Panc1 (cell line): ENCODE measurements around the gene GDPD5. TPM values are rescaled to one million over a fixed set of nuclear protein-coding genes. Genes with fewer than 3 reads are reported as not detected.

Source experiments
- ATAC-seq: fragments of 200-7000 bp; cut with Tn5 transposase; 2 replicates; pipeline ENCODE4 v1.9.1; 2020; ENCODE audit warnings: mild to moderate bottlenecking, moderate library complexity
- BruUV-seq: library from RNA; stranded (reverse); fragments of 400-500 nt; replicated peaks from 2 replicates; lab custom pipeline; 2021; lab: Mats Ljungman, UMichigan
- CTCF ChIA-PET: fragments of 300-600 bp; sonication (Branson Sonifier 250); formaldehyde crosslinking; loops from one replicate; lab custom pipeline; 2022; ENCODE audit warnings: antibody characterized with exemption; lab: Charles Lee
- POLR2A ChIA-PET: fragments of 300-600 bp; sonication (Branson Sonifier 250); formaldehyde crosslinking; loops from one replicate; lab custom pipeline; 2022; ENCODE audit warnings: antibody characterized with exemption; lab: Charles Lee
- DNase-seq: peaks from one replicate; pipeline ENCODE4 v3.0.0-alpha.2; 2010; ENCODE audit warnings: low read depth, low spot score
- H3K27ac ChIP-seq: 2 replicates; pipeline ENCODE4 v1.5.1; 2011; ENCODE audit warnings: mild to moderate bottlenecking, low read length, inconsistent platforms
- H3K27me3 ChIP-seq: fragments of 200-500 bp; sonication (Bioruptor generic); 2 replicates; pipeline ENCODE4 v1.6.0; 2014; ENCODE audit warnings: low read length, inconsistent platforms; ENCODE audit not compliant: control insufficient read depth, insufficient read depth
- H3K36me3 ChIP-seq: fragments of 200-500 bp; sonication (Bioruptor generic); 2 replicates; pipeline ENCODE4 v1.5.1; 2014; ENCODE audit warnings: inconsistent platforms, mild to moderate bottlenecking, low read length, moderate library complexity; ENCODE audit not compliant: control insufficient read depth, insufficient read depth
- H3K4me1 ChIP-seq: 2 replicates; pipeline ENCODE4 v1.5.1; 2011; ENCODE audit warnings: inconsistent platforms, mild to moderate bottlenecking, low read length, moderate library complexity; ENCODE audit not compliant: control insufficient read depth, insufficient read depth
- H3K4me3 ChIP-seq, 2 experiments: 2 replicates each; pipeline ENCODE4 v1.5.1; 2011 to 2012; ENCODE audit warnings: low read depth in 2 of 2, low read length in 2 of 2, mild to moderate bottlenecking in 2 of 2, inconsistent platforms in 1 of 2, moderate library complexity in 1 of 2
- H3K9me3 ChIP-seq: fragments of 200-500 bp; sonication (Bioruptor generic); 2 replicates; pipeline ENCODE4 v1.5.1; 2014; ENCODE audit warnings: low read depth, mild to moderate bottlenecking, inconsistent platforms, low read length, moderate library complexity; ENCODE audit not compliant: control insufficient read depth, insufficient read depth
- CTCF ChIP-seq: fragments of 450-650 bp; IDR thresholded peaks from 2 replicates; pipeline ENCODE4 v1.5.1; 2017; ENCODE audit warnings: mild to moderate bottlenecking
- POLR2AphosphoS5 ChIP-seq: IDR thresholded peaks from 2 replicates; pipeline ENCODE4 v1.6.1; 2012; ENCODE audit warnings: mild to moderate bottlenecking, low read depth, low read length, moderate library complexity
- REST ChIP-seq, 2 experiments: IDR thresholded peaks; 2 replicates each; pipeline ENCODE4 v1.6.1; 2011 to 2012; ENCODE audit warnings: low read depth in 2 of 2, control low read depth in 1 of 2, low read length in 1 of 2, mild to moderate bottlenecking in 1 of 2, moderate library complexity in 1 of 2; ENCODE audit not compliant: insufficient read depth in 1 of 2
- SIN3A ChIP-seq: IDR thresholded peaks from 2 replicates; pipeline ENCODE4 v1.6.1; 2012; ENCODE audit warnings: low read depth, mild to moderate bottlenecking, low read length, moderate library complexity, borderline replicate concordance; ENCODE audit not compliant: insufficient read depth
- TCF7L2 ChIP-seq: IDR thresholded peaks from 2 replicates; pipeline ENCODE4 v1.6.1; 2011; ENCODE audit warnings: mild to moderate bottlenecking, low read depth, low read length, inconsistent platforms
- in situ Hi-C: cut with HindIII; loops from 2 replicates; pipeline ENCODE4 v1.10.0; 2016; ENCODE audit warnings: low sequenced_read_pairs, low pct_unique_long_range_greater_than_20kb
- intact Hi-C: fragments of 100-400 bp; cut with micrococcal nuclease; formaldehyde crosslinking; loops from one replicate; pipeline ENCODE4 v1.10.0; 2022; ENCODE audit not compliant: unreplicated experiment
- total RNA-seq: library from RNA; stranded (reverse); gene quantifications from one replicate; pipeline ENCODE4 v1.2.1, GENCODE V29; 2021; ENCODE audit not compliant: unreplicated experiment

The GDPD5 gene
- total RNA-seq, 1 experiment from 2014 or later = 6.0 TPM

- Histone ChIP-seq H3K9me3 (no peaks in the 10 kb centered on the region), H3K27me3 (no peaks in the 10 kb centered on the region), H3K36me3 (no peaks in the 10 kb centered on the region), H3K4me1 (0 out of 2 replicates have a peak, but pooled peaks cover 3% of the 10 kb centered on the region), H3K4me3 (no peak overlapping the region), H3K27ac (no peak overlapping the region)
- in situ Hi-C loops (no loop called here), intact Hi-C loops (no loop called here)
- no peak for TF ChIP-seq CTCF
- TF ChIP-seq REST (IDR thresholded peaks at IDR 0.05; ENCODE audit: insufficient read depth in 1 of 2, low read depth in 2 of 2, low read length in 1 of 2) = no peak
- TF ChIP-seq TCF7L2 = no peak
- no peak for TF ChIP-seq SIN3A
- TF ChIP-seq POLR2AphosphoS5 = no peak
- CTCF ChIA-PET = no interaction called here
- DNase-seq (no peak), ATAC-seq (no peak)
- no TSS peak for BruUV-seq
- POLR2A ChIA-PET = no interaction called here
Observed at GRCh38 chr11:75518771-75519653, 6.7 kb downstream of the GDPD5 start.

GRCh38 chr11:75518204-75518549, 7.6 kb downstream of the GDPD5 start:
- DNase-seq = no peak
- CTCF ChIA-PET = no interaction called here
- BruUV-seq = no TSS peak
- Histone ChIP-seq H3K4me1 (peaks cover 8% of the 10 kb centered on the region; the same call in 1 of the 2 replicates), H3K36me3 (no peaks in the 10 kb centered on the region), H3K4me3 (no peak overlapping the region), H3K27ac (no peak overlapping the region), H3K27me3 (no peaks in the 10 kb centered on the region), H3K9me3 (no peaks in the 10 kb centered on the region)
- intact Hi-C loops (no loop called here), in situ Hi-C loops (no loop called here)
- ATAC-seq = no peak
- POLR2A ChIA-PET = no interaction called here
- TF ChIP-seq POLR2AphosphoS5 (no peak), SIN3A (no peak), CTCF (no peak), REST (IDR thresholded peaks at IDR 0.05; ENCODE audit: insufficient read depth in 1 of 2, low read depth in 2 of 2, low read length in 1 of 2) (no peak), TCF7L2 (no peak)
